NCI-H128 (cell line): ENCODE data around the gene KIF6.

ENCODE experiments used
- DNase-seq: peaks from one replicate; lab custom pipeline; 2025; ENCODE audit not compliant: unreplicated experiment; lab: John Stamatoyannopoulos, UW

KIF6 gene

GRCh38 chr6:39666706-39667489, 58.3 kb downstream of the KIF6 start:
- DNase-seq = no peak

GRCh38 chr6:39665861-39666260, 59.3 kb downstream of the KIF6 start:
- DNase-seq = no peak

GRCh38 chr6:39664173-39664572, 61.0 kb downstream of the KIF6 start:
- no peak for DNase-seq

- no peak for DNase-seq
These were observed 67.7 kb downstream of the KIF6 start for GRCh38 chr6:39657355-39658135.

- no peak for DNase-seq
These were observed 71.1 kb downstream of the KIF6 start for GRCh38 chr6:39654121-39654520.

GRCh38 chr6:39653612-39654011, 71.6 kb downstream of the KIF6 start:
- no peak for DNase-seq

GRCh38 chr6:39649996-39650395, 75.2 kb downstream of the KIF6 start:
- DNase-seq = no peak

GRCh38 chr6:39646751-39647420, 78.3 kb downstream of the KIF6 start:
- DNase-seq = no peak

- no peak for DNase-seq
These were observed 82.9 kb downstream of the KIF6 start for GRCh38 chr6:39642270-39642669.

GRCh38 chr6:39638126-39638822, 86.9 kb downstream of the KIF6 start:
- no peak for DNase-seq

- no peak for DNase-seq
These were observed 90.4 kb downstream of the KIF6 start for GRCh38 chr6:39634646-39635341.

- DNase-seq = no peak
These were observed 100.0 kb downstream of the KIF6 start for GRCh38 chr6:39625209-39625608.

- DNase-seq = no peak
These were observed 101.5 kb downstream of the KIF6 start for GRCh38 chr6:39623750-39624149.

GRCh38 chr6:39617520-39617919, 107.7 kb downstream of the KIF6 start:
- no peak for DNase-seq

- no peak for DNase-seq
These were observed 108.2 kb downstream of the KIF6 start for GRCh38 chr6:39617026-39617425.

- DNase-seq = no peak
These were observed 109.6 kb downstream of the KIF6 start for GRCh38 chr6:39615622-39616021.

GRCh38 chr6:39614393-39614950, 110.7 kb downstream of the KIF6 start:
- no peak for DNase-seq

GRCh38 chr6:39610221-39610620, 115.0 kb downstream of the KIF6 start:
- no peak for DNase-seq

GRCh38 chr6:39608652-39609345, 116.4 kb downstream of the KIF6 start:
- no peak for DNase-seq
